ENCODE data around the gene SLC18B1. TPM values are rescaled to one million over a fixed set of nuclear protein-coding genes. Genes with fewer than 3 reads are reported as not detected.

SLC18B1 gene
- total RNA-seq, 1 experiment from 2014 or later: 24.1 TPM

- no peak for TF ChIP-seq PRDM15 (CRISPR knock-in tag; IDR thresholded peaks at IDR 0.05)
- TF ChIP-seq GRHL2 (CRISPR knock-in tag; IDR thresholded peaks at IDR 0.05; ENCODE audit: insufficient replicate concordance, severe bottlenecking): no peak
- no peak for TF ChIP-seq OVOL2 (CRISPR knock-in tag; IDR thresholded peaks at IDR 0.05; ENCODE audit: borderline replicate concordance)
- peak; percentile 74; the same call in 1 of the 2 replicates for TF ChIP-seq ATF1 (CRISPR knock-in tag; IDR thresholded peaks at IDR 0.05)
- TF ChIP-seq NFATC4 (CRISPR knock-in tag; IDR thresholded peaks at IDR 0.05): peak; percentile 74
- no peak for TF ChIP-seq ZNF121 (CRISPR knock-in tag; IDR thresholded peaks at IDR 0.05)
- no peak for TF ChIP-seq NFE2L1 (CRISPR knock-in tag; IDR thresholded peaks at IDR 0.05)
- TF ChIP-seq NR3C1 (CRISPR knock-in tag; conservative IDR thresholded peaks at IDR 0.05; ENCODE audit: low read depth): no peak
- TF ChIP-seq E2F5 (CRISPR knock-in tag; IDR thresholded peaks at IDR 0.05): no peak
- TF ChIP-seq, protein P1, sequence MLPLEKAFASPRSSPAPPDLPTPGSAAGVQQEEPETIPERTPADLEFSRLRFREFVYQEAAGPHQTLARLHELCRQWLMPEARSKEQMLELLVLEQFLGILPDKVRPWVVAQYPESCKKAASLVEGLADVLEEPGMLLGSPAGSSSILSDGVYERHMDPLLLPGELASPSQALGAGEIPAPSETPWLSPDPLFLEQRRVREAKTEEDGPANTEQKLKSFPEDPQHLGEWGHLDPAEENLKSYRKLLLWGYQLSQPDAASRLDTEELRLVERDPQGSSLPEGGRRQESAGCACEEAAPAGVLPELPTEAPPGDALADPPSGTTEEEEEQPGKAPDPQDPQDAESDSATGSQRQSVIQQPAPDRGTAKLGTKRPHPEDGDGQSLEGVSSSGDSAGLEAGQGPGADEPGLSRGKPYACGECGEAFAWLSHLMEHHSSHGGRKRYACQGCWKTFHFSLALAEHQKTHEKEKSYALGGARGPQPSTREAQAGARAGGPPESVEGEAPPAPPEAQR (CRISPR knock-in tag; IDR thresholded peaks at IDR 0.05): no peak
- TF ChIP-seq, protein P2, sequence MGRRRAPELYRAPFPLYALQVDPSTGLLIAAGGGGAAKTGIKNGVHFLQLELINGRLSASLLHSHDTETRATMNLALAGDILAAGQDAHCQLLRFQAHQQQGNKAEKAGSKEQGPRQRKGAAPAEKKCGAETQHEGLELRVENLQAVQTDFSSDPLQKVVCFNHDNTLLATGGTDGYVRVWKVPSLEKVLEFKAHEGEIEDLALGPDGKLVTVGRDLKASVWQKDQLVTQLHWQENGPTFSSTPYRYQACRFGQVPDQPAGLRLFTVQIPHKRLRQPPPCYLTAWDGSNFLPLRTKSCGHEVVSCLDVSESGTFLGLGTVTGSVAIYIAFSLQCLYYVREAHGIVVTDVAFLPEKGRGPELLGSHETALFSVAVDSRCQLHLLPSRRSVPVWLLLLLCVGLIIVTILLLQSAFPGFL (CRISPR knock-in tag; IDR thresholded peaks at IDR 0.05; ENCODE audit: borderline replicate concordance): no peak
- TF ChIP-seq SMAD4 (CRISPR knock-in tag; IDR thresholded peaks at IDR 0.05): no peak
- TF ChIP-seq, protein P3, sequence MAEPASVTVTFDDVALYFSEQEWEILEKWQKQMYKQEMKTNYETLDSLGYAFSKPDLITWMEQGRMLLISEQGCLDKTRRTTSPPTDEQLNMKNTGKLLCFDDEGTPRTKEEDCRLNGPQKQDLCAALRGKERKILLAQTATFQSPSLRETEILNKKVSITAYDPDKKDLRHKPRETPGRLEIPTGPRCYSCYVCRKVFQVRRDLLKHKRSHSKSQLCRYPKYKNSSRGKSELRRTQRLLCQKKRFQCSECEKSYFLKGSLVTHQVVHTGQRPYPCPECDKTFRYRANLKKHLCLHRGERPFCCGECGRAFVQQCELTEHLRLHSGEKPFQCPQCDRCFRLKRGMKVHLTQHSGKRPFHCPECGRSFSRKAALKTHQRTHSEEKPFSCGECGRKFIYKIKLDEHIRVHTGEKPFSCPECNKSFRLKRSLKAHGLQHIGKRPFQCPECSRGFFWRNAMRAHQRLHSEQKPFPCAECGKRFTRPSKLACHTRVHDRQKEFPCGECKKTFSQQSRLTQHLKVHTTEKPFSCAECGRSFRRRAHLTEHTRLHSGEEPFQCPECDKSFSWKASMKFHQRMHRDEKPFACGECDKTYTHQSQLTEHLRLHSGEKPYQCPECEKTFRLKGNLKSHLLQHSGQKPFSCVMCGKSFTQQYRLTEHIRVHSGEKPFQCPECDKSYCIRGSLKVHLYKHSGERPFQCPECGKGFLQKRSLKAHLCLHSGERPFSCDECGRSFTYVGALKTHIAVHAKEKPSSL (CRISPR knock-in tag; conservative IDR thresholded peaks at IDR 0.05): peak; percentile 73
- peak; percentile 76 for TF ChIP-seq EMX1 (CRISPR knock-in tag; IDR thresholded peaks at IDR 0.05)
- TF ChIP-seq ERG (CRISPR knock-in tag; IDR thresholded peaks at IDR 0.05): peak; percentile 64
- TF ChIP-seq ZNF671 (CRISPR knock-in tag; IDR thresholded peaks at IDR 0.05): peak; percentile 73; the same call in 1 of the 2 replicates
- TF ChIP-seq, protein P4, sequence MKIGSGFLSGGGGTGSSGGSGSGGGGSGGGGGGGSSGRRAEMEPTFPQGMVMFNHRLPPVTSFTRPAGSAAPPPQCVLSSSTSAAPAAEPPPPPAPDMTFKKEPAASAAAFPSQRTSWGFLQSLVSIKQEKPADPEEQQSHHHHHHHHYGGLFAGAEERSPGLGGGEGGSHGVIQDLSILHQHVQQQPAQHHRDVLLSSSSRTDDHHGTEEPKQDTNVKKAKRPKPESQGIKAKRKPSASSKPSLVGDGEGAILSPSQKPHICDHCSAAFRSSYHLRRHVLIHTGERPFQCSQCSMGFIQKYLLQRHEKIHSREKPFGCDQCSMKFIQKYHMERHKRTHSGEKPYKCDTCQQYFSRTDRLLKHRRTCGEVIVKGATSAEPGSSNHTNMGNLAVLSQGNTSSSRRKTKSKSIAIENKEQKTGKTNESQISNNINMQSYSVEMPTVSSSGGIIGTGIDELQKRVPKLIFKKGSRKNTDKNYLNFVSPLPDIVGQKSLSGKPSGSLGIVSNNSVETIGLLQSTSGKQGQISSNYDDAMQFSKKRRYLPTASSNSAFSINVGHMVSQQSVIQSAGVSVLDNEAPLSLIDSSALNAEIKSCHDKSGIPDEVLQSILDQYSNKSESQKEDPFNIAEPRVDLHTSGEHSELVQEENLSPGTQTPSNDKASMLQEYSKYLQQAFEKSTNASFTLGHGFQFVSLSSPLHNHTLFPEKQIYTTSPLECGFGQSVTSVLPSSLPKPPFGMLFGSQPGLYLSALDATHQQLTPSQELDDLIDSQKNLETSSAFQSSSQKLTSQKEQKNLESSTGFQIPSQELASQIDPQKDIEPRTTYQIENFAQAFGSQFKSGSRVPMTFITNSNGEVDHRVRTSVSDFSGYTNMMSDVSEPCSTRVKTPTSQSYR (CRISPR knock-in tag; IDR thresholded peaks at IDR 0.05): no peak
- TF ChIP-seq MYBL2 (CRISPR knock-in tag; IDR thresholded peaks at IDR 0.05): no peak
- TF ChIP-seq, protein P5, sequence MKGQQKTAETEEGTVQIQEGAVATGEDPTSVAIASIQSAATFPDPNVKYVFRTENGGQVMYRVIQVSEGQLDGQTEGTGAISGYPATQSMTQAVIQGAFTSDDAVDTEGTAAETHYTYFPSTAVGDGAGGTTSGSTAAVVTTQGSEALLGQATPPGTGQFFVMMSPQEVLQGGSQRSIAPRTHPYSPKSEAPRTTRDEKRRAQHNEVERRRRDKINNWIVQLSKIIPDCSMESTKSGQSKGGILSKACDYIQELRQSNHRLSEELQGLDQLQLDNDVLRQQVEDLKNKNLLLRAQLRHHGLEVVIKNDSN (CRISPR knock-in tag; IDR thresholded peaks at IDR 0.05): no peak
- peak; percentile 65; the same call in 1 of the 2 replicates for TF ChIP-seq ZMAT4 (CRISPR knock-in tag; IDR thresholded peaks at IDR 0.05)
- TF ChIP-seq, protein P6, sequence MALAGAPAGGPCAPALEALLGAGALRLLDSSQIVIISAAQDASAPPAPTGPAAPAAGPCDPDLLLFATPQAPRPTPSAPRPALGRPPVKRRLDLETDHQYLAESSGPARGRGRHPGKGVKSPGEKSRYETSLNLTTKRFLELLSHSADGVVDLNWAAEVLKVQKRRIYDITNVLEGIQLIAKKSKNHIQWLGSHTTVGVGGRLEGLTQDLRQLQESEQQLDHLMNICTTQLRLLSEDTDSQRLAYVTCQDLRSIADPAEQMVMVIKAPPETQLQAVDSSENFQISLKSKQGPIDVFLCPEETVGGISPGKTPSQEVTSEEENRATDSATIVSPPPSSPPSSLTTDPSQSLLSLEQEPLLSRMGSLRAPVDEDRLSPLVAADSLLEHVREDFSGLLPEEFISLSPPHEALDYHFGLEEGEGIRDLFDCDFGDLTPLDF (CRISPR knock-in tag; IDR thresholded peaks at IDR 0.05): peak; percentile 31; the same call in 1 of the 2 replicates
Observed at GRCh38 chr6:132818404-132819359, 20.2 kb upstream of the SLC18B1 start (continued).
